OCI-LY7 (cell line): ENCODE measurements around the gene PITPNC1. TPM values are rescaled to one million over a fixed set of nuclear protein-coding genes. Genes with fewer than 3 reads are reported as not detected.

Experiments used
- BruUV-seq: library from RNA; stranded (reverse); fragments of 400-500 nt; replicated peaks from 2 replicates; lab custom pipeline; 2021; lab: Mats Ljungman, UMichigan
- CTCF ChIA-PET: fragments of 300-600 bp; sonication (Branson Sonifier 250); formaldehyde crosslinking; loops from one replicate; lab custom pipeline; 2022; ENCODE audit warnings: antibody characterized with exemption; ENCODE audit not compliant: unreplicated experiment; lab: Charles Lee
- POLR2A ChIA-PET: fragments of 300-600 bp; sonication (Branson Sonifier 250); formaldehyde crosslinking; loops from one replicate; lab custom pipeline; 2022; ENCODE audit warnings: antibody characterized with exemption; lab: Charles Lee
- DNase-seq: peaks from one replicate; pipeline ENCODE4 v3.0.0-alpha.2; 2015; ENCODE audit warnings: low spot score
- H2AFZ ChIP-seq: fragments of 200-600 bp; sonication (generic), shearing (Covaris generic); 2 replicates; pipeline ENCODE4 v1.6.1; 2014; ENCODE audit warnings: mild to moderate bottlenecking, antibody characterized with exemption, low read length, moderate library complexity
- H3K27ac ChIP-seq: fragments of 200-600 bp; sonication (generic); 2 replicates; pipeline ENCODE4 v1.5.1; 2014; ENCODE audit warnings: mixed run types, low read depth, mild to moderate bottlenecking, moderate library complexity, low read length, inconsistent platforms; ENCODE audit not compliant: poor library complexity, severe bottlenecking
- H3K36me3 ChIP-seq: fragments of 200-600 bp; sonication (generic); 2 replicates; pipeline ENCODE4 v1.6.1; 2014; ENCODE audit warnings: mild to moderate bottlenecking, antibody characterized with exemption, low read length, moderate library complexity, mixed read lengths; ENCODE audit not compliant: insufficient read depth
- H3K4me1 ChIP-seq: fragments of 200-600 bp; sonication (generic); 2 replicates; pipeline ENCODE4 v1.5.1; 2014; ENCODE audit warnings: mild to moderate bottlenecking, low read length; ENCODE audit not compliant: insufficient read depth, poor library complexity, severe bottlenecking
- H3K4me2 ChIP-seq: fragments of 200-600 bp; sonication (generic); 2 replicates; pipeline ENCODE4 v1.6.1; 2014; ENCODE audit warnings: mild to moderate bottlenecking, low read length
- H3K4me3 ChIP-seq: fragments of 200-600 bp; sonication (generic); 2 replicates; pipeline ENCODE4 v1.5.1; 2014; ENCODE audit warnings: mild to moderate bottlenecking, low read depth, low read length; ENCODE audit not compliant: poor library complexity, severe bottlenecking
- H3K79me2 ChIP-seq: fragments of 200-600 bp; sonication (generic); 2 replicates; pipeline ENCODE4 v1.6.1; 2016; ENCODE audit warnings: low read depth, mild to moderate bottlenecking, low read length, moderate library complexity, mixed read lengths; ENCODE audit not compliant: insufficient read depth
- H3K9me2 ChIP-seq: fragments of 200-600 bp; sonication (generic); 2 replicates; pipeline ENCODE4 v1.6.1; 2016; ENCODE audit warnings: mild to moderate bottlenecking, low read length, mixed read lengths; ENCODE audit not compliant: insufficient read depth
- H3K9me3 ChIP-seq: fragments of 200-600 bp; sonication (generic); 2 replicates; pipeline ENCODE4 v1.6.1; 2014; ENCODE audit warnings: mild to moderate bottlenecking, mixed run types, low read length, mixed read lengths
- H4K20me1 ChIP-seq: fragments of 200-600 bp; sonication (generic); 2 replicates; pipeline ENCODE4 v1.6.1; 2014; ENCODE audit warnings: mild to moderate bottlenecking, antibody characterized with exemption, low read length, moderate library complexity, mixed read lengths; ENCODE audit not compliant: insufficient read depth
- EZH2phosphoT487 ChIP-seq: fragments of 200-600 bp; sonication (generic); IDR thresholded peaks from 2 replicates; pipeline ENCODE4 v1.6.1; 2018; ENCODE audit warnings: low read depth, borderline replicate concordance, mild to moderate bottlenecking, mixed run types, antibody characterized with exemption, low read length, moderate library complexity, mixed read lengths
- intact Hi-C: fragments of 100-400 bp; cut with micrococcal nuclease; formaldehyde crosslinking; loops from one replicate; pipeline ENCODE4 v1.10.0; 2022; ENCODE audit not compliant: unreplicated experiment
- total RNA-seq, 2 experiments: library from RNA; depleted of rRNA in 1 of 2; stranded (reverse); fragments of >200 nt in 1 of 2; shearing (Covaris generic) in 1 of 2; gene quantifications; 2 replicates each; pipeline ENCODE4 v1.2.3, GENCODE V29; 2014 to 2022
- TF ChIP-seq, protein P1 (sequence below): fragments of 200-600 bp; sonication (generic); conservative IDR thresholded peaks from 2 replicates; pipeline ENCODE4 v1.5.1; 2014; ENCODE audit warnings: mild to moderate bottlenecking, antibody characterized with exemption, low read length, moderate library complexity, mixed read lengths

PITPNC1 gene
- total RNA-seq, 2 experiments from 2014 or later = 14.3 to 21.1 TPM

DNA sequence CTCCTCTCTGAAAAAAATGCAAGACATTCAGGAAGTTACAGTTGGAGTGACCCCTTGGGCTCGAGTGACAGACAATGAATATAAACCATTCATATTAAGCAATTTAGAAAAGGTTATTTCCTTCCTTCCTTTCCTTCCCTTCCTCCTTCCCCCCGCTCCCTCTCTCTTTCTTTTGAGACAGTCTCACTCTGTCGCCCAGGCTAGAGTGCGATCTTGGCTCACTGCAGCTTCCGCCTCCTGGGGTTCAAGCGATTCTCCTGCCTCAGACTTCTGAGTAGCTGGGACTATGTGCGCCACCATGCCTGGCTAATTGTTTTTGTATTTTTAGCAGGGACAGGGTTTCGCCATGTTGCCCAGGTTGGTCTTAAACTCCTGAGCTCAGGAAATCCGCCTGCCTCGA, 23.9 kb upstream of the PITPNC1 start:
- intact Hi-C loops = no loop called here
- no peak overlapping the region for H2AFZ ChIP-seq
- no peak overlapping the region for H3K4me3 ChIP-seq
- no TSS peak for BruUV-seq
- POLR2A ChIA-PET = interaction anchor here (1.1 to 1.4 kb wide), 2 partner anchors 10 to 385 kb away, joined by 3 to 4 read pairs; no protein-coding TSS in a partner anchor
- DNase-seq = no peak
- TF ChIP-seq EZH2phosphoT487 = no peak
- TF ChIP-seq, protein P1, sequence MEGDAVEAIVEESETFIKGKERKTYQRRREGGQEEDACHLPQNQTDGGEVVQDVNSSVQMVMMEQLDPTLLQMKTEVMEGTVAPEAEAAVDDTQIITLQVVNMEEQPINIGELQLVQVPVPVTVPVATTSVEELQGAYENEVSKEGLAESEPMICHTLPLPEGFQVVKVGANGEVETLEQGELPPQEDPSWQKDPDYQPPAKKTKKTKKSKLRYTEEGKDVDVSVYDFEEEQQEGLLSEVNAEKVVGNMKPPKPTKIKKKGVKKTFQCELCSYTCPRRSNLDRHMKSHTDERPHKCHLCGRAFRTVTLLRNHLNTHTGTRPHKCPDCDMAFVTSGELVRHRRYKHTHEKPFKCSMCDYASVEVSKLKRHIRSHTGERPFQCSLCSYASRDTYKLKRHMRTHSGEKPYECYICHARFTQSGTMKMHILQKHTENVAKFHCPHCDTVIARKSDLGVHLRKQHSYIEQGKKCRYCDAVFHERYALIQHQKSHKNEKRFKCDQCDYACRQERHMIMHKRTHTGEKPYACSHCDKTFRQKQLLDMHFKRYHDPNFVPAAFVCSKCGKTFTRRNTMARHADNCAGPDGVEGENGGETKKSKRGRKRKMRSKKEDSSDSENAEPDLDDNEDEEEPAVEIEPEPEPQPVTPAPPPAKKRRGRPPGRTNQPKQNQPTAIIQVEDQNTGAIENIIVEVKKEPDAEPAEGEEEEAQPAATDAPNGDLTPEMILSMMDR = no peak
- peaks cover 95% of the 10 kb centered on the region for H3K36me3 ChIP-seq
- H3K27ac ChIP-seq = no peak overlapping the region
- H3K9me2 ChIP-seq = no peaks in the 10 kb centered on the region
- no peaks in the 10 kb centered on the region for H3K9me3 ChIP-seq
- no peak overlapping the region for H3K4me2 ChIP-seq
- H4K20me1 ChIP-seq = 0 out of 2 replicates have a peak, but pooled peaks cover 4% of the 10 kb centered on the region
- CTCF ChIA-PET = no interaction called here
- peaks cover 25% of the 10 kb centered on the region; the same call in 1 of the 2 replicates for H3K79me2 ChIP-seq
- no peaks in the 10 kb centered on the region for H3K4me1 ChIP-seq

DNA sequence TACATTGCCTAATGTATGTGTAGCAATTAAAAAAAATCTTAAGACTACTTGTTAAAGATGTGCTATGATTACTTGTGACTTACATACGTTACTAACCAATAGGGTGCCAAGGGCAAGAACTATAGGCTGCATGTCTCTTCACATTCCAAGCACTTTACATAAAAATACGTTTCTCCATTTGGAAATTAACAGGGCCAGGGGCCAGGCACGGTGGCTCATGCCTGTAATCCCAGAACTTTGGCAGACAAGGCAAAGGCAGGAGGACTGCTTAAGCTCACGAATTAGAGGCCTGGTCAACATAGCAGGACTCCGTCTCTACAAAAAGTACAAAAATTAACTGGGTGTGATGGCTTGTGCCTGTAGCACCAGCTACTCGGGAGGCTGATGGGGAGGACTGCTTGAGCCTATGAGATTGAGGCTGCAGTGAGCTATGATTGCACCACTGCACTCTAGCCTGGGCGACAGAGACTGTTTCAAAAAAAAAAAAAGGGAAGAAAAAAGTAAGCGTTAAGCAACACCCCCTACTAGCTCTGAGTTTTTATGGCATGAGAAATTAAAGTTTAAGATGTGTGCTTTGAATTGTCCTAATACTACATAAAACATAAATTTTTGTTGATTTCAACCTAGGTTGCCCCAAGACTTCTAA, 23.0 kb upstream of the PITPNC1 start:
- Histone ChIP-seq H4K20me1 (peaks cover 9% of the 10 kb centered on the region), H3K4me3 (no peak overlapping the region), H3K4me2 (no peak overlapping the region), H3K9me2 (no peaks in the 10 kb centered on the region), H3K36me3 (peaks cover 94% of the 10 kb centered on the region), H3K27ac (no peak overlapping the region), H3K4me1 (peaks cover 5% of the 10 kb centered on the region), H2AFZ (no peak overlapping the region), H3K79me2 (peaks cover 34% of the 10 kb centered on the region), H3K9me3 (no peaks in the 10 kb centered on the region)
- intact Hi-C loops = no loop called here
- no peak for DNase-seq
- TF ChIP-seq EZH2phosphoT487 = no peak
- TF ChIP-seq, protein P1 = no peak
- ChIA-PET CTCF (no interaction called here), POLR2A (interaction anchor here (1.1 to 1.4 kb wide), 2 partner anchors 11 to 384 kb away, joined by 3 to 4 read pairs; no protein-coding TSS in a partner anchor)
- BruUV-seq = no TSS peak

DNA sequence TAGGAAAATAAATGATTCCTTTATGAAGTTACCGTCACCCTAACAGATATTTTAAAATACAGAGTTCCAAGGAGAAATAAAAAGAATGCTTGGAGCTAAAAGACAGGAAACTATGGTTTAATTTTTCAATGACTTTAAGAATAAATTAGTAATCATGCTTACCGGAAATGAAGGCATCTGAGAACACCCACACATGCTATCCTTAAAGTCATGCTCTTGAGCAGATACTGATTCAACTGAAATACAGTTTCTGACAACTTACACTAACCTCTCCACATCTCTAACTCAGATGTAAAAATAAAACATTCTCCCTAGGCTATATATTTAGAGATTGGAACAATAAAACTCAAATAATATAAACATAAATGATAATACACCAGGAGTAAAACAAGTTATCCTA, 18.5 kb upstream of the PITPNC1 start:
- Histone ChIP-seq H2AFZ (no peak overlapping the region), H3K9me3 (no peaks in the 10 kb centered on the region), H4K20me1 (peaks cover 20% of the 10 kb centered on the region), H3K4me3 (no peak overlapping the region), H3K36me3 (peaks cover 88% of the 10 kb centered on the region), H3K79me2 (peaks cover 78% of the 10 kb centered on the region), H3K27ac (no peak overlapping the region), H3K9me2 (no peaks in the 10 kb centered on the region), H3K4me2 (0 out of 2 replicates have a peak overlapping the region, but pooled peaks have one; percentile 3), H3K4me1 (peaks cover 28% of the 10 kb centered on the region)
- intact Hi-C loops = no loop called here
- no TSS peak for BruUV-seq
- CTCF ChIA-PET = no interaction called here
- POLR2A ChIA-PET = interaction anchor here (0.6 to 1.8 kb wide), 2 partner anchors 17 to 700 kb away, joined by 3 to 7 read pairs; no protein-coding TSS in a partner anchor
- no peak for TF ChIP-seq EZH2phosphoT487
- TF ChIP-seq, protein P1 = no peak
- DNase-seq = no peak
